Prostate gland (tissue), 2 donors: ENCODE measurements around the gene ANKS1B. TPM values are rescaled to one million over a fixed set of nuclear protein-coding genes. Genes with fewer than 3 reads are reported as not detected.

Experiments used
- DNase-seq: peaks from one replicate; pipeline ENCODE4 v3.0.0-alpha.2; 2019; ENCODE audit warnings: low spot score
- H3K27ac ChIP-seq, 2 donors: fragments of 200-600 bp; sonication (generic); 2 replicates each; pipeline ENCODE4 v1.5.1; 2017 to 2019
- H3K27me3 ChIP-seq: fragments of 200-600 bp; sonication (generic); replicated peaks from 2 replicates; pipeline ENCODE4 v1.5.1; 2019; ENCODE audit not compliant: insufficient read depth
- H3K36me3 ChIP-seq, 2 donors: fragments of 200-600 bp; sonication (generic); 1 replicate in 1 of 2; 2 replicates in 1 of 2; pipeline versions ENCODE4 v1.5.1 to v1.8.1; 2017 to 2019
- H3K4me1 ChIP-seq: fragments of 200-600 bp; sonication (generic); replicated peaks from 2 replicates; pipeline ENCODE4 v1.5.1; 2019
- H3K4me3 ChIP-seq, 2 donors: fragments of 200-600 bp; sonication (generic); 2 replicates each; pipeline ENCODE4 v1.5.1; 2017 to 2019
- H3K9me3 ChIP-seq: fragments of 200-600 bp; sonication (generic); 2 replicates; pipeline ENCODE4 v1.5.1; 2017
- POLR2A ChIP-seq: fragments of 450-650 bp; IDR thresholded peaks from one replicate; pipeline ENCODE4 v1.6.1; 2016; ENCODE audit warnings: antibody characterized with exemption, mild to moderate bottlenecking
- POLR2AphosphoS5 ChIP-seq: sonication (generic); formaldehyde crosslinking; IDR thresholded peaks from one replicate; pipeline ENCODE4 v1.6.1; 2017; ENCODE audit warnings: antibody characterized with exemption
- WGBS: methylation state at CpG from one replicate; pipeline ENCODE4 v1.1.5; 2018; 5-methylcytosine and 5-hydroxymethylcytosine counted together
- intact Hi-C: fragments of 100-400 bp; cut with DNase I; formaldehyde crosslinking; loops from one replicate; pipeline ENCODE4 v1.14.2; 2022
- total RNA-seq, 2 donors: library from RNA; depleted of rRNA; stranded (reverse); fragments of >200 nt; gene quantifications; one replicate each; pipeline ENCODE4 v1.1.0, GENCODE V29; 2016
- TF ChIP-seq, protein P1 (sequence below), 4 experiments: fragments of 200-600 bp in 2 of 4; fragments of 450-650 bp in 2 of 4; sonication (generic) in 2 of 4; IDR thresholded peaks; 1 replicate in 3 of 4; 2 replicates in 1 of 4; pipeline ENCODE4 v1.5.1; 2016 to 2019; ENCODE audit warnings: antibody characterized with exemption in 4 of 4, mild to moderate bottlenecking in 2 of 4, moderate library complexity in 2 of 4

The ANKS1B gene
- total RNA-seq, 2 donors from 2014 or later, result 13.0 to 17.4 TPM

DNA sequence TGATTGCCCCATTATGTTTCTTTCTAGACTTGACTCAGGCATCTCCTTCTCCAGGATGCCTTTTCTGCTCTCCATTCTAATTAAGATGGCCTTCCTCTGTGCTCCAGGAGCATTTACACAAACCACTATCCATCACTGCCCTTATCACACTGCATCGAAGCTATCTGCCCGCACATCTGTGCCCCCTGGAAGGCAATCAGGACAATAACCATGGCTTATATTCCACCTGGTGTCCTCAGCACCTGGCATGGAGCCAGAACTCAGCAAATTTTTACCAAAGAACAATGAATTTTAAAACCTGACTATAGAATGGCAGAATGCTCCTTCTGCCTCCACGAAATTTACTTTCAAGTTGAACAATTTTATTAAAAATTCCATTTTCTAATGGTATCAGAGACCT, 873.9 kb downstream of the ANKS1B start:
- no peak for DNase-seq
- H3K27ac ChIP-seq, result no peak overlapping the region
- 49% methylated on average over 3 of the region's 3 CpGs for WGBS
- H3K9me3 ChIP-seq, result no peaks in the 10 kb centered on the region
- H3K36me3 ChIP-seq, result no peaks in the 10 kb centered on the region
- TF ChIP-seq, protein P1, sequence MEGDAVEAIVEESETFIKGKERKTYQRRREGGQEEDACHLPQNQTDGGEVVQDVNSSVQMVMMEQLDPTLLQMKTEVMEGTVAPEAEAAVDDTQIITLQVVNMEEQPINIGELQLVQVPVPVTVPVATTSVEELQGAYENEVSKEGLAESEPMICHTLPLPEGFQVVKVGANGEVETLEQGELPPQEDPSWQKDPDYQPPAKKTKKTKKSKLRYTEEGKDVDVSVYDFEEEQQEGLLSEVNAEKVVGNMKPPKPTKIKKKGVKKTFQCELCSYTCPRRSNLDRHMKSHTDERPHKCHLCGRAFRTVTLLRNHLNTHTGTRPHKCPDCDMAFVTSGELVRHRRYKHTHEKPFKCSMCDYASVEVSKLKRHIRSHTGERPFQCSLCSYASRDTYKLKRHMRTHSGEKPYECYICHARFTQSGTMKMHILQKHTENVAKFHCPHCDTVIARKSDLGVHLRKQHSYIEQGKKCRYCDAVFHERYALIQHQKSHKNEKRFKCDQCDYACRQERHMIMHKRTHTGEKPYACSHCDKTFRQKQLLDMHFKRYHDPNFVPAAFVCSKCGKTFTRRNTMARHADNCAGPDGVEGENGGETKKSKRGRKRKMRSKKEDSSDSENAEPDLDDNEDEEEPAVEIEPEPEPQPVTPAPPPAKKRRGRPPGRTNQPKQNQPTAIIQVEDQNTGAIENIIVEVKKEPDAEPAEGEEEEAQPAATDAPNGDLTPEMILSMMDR (IDR thresholded peaks at IDR 0.05), result no peak
- TF ChIP-seq POLR2A, result no peak
- no peak for TF ChIP-seq POLR2AphosphoS5
- no peak overlapping the region for H3K4me3 ChIP-seq
- intact Hi-C loops, result no loop called here
- no peaks in the 10 kb centered on the region for H3K27me3 ChIP-seq
- H3K4me1 ChIP-seq, result no peaks in the 10 kb centered on the region

DNA sequence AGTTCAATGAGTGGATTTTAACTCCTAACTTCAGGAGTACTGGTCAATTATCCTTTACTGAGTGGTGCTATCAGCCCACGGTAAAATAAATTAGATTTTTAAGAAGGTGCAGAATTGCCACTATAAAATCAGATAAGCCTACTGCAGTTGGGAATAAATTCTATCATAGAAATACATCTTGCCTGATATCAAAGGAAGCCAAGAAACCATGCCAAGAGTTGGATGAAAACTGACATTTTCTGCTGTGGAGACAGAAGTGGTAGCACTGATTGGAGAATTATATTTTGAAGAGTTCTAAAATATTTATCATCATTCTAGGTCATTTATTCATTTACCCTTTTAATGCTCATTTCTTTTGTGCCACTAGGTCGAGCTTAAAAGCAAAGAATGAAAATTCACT, 874.5 kb downstream of the ANKS1B start:
- Histone ChIP-seq H3K36me3 (no peaks in the 10 kb centered on the region), H3K4me3 (no peak overlapping the region), H3K27ac (no peak overlapping the region), H3K9me3 (no peaks in the 10 kb centered on the region), H3K27me3 (no peaks in the 10 kb centered on the region), H3K4me1 (no peaks in the 10 kb centered on the region)
- intact Hi-C loops, result no loop called here
- no peak for DNase-seq
- TF ChIP-seq POLR2AphosphoS5 (no peak), POLR2A (no peak)
- WGBS, result 62% methylated on average over 2 of the region's 2 CpGs

DNA sequence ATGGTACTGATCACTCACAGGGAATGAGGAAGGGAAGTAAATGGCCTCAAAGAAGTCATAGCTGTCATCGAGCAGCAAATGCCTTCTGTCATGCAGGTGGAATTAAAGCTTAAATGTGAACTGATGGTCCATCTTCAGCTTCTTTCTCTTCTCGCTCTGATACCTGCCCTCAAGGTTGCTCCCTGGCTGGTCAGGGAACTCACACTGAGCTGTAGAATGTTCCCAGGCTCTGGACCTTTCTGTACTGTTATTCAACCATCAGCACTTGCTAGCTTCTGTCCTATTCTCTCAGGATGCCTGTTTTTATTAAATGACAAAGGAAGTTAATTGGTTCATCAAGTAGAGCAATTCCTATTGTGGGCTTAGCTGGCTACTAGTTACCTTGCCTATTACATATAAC, 875.8 kb downstream of the ANKS1B start:
- Histone ChIP-seq H3K9me3 (no peaks in the 10 kb centered on the region), H3K27ac (no peak overlapping the region), H3K36me3 (no peaks in the 10 kb centered on the region), H3K4me3 (no peak overlapping the region), H3K4me1 (no peaks in the 10 kb centered on the region), H3K27me3 (no peaks in the 10 kb centered on the region)
- TF ChIP-seq POLR2AphosphoS5, result no peak
- TF ChIP-seq POLR2A, result no peak
- TF ChIP-seq, protein P1 (IDR thresholded peaks at IDR 0.05), result no peak
- DNase-seq, result no peak
- intact Hi-C loops, result no loop called here
- WGBS, result 92% methylated on average over 2 of the region's 2 CpGs

GRCh38 chr12:99099786-99100185, 885.0 kb downstream of the ANKS1B start:
- H3K27ac ChIP-seq, result no peak overlapping the region
- TF ChIP-seq, protein P1 (IDR thresholded peaks at IDR 0.05), result no peak
- TF ChIP-seq POLR2AphosphoS5 (no peak), POLR2A (no peak)
- intact Hi-C loops, result no loop called here
- no peaks in the 10 kb centered on the region for H3K27me3 ChIP-seq
- no peak for DNase-seq
- no peaks in the 10 kb centered on the region for H3K9me3 ChIP-seq
- 68% methylated on average over 2 of the region's 2 CpGs for WGBS
- no peaks in the 10 kb centered on the region for H3K4me1 ChIP-seq
- H3K36me3 ChIP-seq, result no peaks in the 10 kb centered on the region
- H3K4me3 ChIP-seq, result no peak overlapping the region

GRCh38 chr12:99097171-99097570, 887.6 kb downstream of the ANKS1B start:
- H3K27ac ChIP-seq, result no peak overlapping the region
- 93% methylated on average over 2 of the region's 2 CpGs for WGBS
- no peaks in the 10 kb centered on the region for H3K9me3 ChIP-seq
- no peaks in the 10 kb centered on the region for H3K36me3 ChIP-seq
- no peak overlapping the region for H3K4me3 ChIP-seq
- H3K27me3 ChIP-seq, result no peaks in the 10 kb centered on the region
- intact Hi-C loops, result no loop called here
- no peak for TF ChIP-seq POLR2A
- no peak for TF ChIP-seq POLR2AphosphoS5
- TF ChIP-seq, protein P1 (IDR thresholded peaks at IDR 0.05), result no peak
- H3K4me1 ChIP-seq, result no peaks in the 10 kb centered on the region
- no peak for DNase-seq
